Stimulated activated CD8-positive, alpha-beta memory T cell treated with anti-CD3 and anti-CD28 coated beads, Interleukin-15, amount 100 ng/mL, for 1 hour (primary cell): ENCODE results near the gene LIN28B.
"Not testable (repeated sequence)": the region's sequence is repeated elsewhere in the genome, so short reads cannot be mapped to it uniquely, and the experiment has no call there.

Experiments
- DNase-seq: peaks from one replicate; pipeline ENCODE4 v3.0.0-alpha.2; 2020; ENCODE audit warnings: low read depth

Gene LIN28B

DNA sequence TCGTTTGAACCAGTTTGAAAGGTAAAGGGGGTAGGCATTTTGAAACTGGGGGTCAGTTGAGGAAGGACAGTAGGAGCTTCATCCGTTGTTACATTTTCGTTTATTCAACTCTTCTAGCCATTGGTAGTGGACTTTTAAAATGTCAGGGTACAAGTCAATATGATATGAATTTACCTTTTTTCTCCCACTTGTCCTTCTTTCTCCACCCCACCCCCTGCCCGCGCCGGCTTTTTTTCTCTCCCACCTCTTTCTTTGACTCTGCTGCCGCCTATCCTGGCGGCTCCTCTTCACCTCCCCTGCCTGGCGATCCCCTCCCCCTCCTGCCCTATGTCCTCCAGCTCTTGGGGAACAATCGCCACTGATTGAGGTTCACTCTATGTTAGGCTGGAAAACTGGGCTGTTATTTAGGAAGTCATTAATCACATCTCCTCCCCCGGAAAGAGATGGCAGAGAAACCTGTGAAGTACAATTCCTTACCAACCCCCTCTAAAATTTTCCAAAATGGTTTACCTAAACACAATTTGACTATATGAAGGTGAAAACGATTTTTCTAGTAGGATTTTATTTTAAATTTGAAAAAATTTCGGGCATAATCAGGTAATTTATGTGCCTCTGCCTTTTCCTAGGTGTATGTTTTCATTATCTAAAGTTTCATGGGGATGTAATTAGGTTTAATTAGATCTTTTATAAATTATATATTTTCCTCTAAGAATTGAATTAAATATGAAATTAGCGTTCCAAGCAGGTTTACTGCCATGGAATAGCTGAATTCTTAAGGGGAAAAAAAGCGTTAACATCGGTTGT is 778 bp upstream of the LIN28B start:
- DNase-seq = no peak

DNA sequence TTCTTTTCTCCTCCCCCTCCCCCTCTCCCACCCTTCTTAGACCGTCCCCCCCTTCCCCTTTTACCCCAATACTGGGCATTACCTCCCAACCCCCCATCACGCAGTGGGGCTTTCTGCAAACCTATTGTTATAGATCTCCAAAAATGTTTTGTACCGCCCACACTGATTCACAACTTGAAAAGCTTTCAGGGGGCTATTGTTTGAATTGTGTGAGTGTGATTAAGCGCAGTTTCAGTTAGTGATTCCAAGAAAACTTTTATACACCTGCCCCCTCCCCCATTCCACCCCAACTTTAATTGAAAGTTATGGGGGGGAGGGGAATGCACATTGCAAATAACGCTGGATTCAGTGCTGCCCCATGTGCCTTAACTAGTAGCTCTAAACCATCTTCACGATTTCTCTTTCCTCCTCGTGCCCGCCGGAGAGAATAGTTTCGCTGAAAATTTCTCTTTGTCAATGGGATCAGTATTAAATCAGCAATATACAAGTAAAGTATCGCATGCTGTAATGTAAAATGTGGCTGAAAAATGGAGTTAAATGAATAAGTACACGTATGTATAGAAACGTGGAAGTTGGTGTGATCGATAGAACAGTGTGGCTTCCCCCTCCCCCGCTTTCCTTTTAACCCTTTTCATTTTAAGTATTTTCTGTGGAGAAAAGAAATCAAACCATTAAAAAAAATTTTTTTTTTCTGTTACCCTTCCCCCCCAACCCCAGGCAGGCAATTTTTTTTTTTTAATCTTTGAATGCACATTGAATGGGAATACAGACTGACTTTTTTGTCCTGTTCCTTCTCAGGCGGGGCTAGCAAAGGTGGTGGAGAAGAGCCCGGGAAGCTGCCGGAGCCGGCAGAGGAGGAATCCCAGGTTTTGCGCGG is 632 bp downstream of the LIN28B start:
- no peak for DNase-seq

DNA sequence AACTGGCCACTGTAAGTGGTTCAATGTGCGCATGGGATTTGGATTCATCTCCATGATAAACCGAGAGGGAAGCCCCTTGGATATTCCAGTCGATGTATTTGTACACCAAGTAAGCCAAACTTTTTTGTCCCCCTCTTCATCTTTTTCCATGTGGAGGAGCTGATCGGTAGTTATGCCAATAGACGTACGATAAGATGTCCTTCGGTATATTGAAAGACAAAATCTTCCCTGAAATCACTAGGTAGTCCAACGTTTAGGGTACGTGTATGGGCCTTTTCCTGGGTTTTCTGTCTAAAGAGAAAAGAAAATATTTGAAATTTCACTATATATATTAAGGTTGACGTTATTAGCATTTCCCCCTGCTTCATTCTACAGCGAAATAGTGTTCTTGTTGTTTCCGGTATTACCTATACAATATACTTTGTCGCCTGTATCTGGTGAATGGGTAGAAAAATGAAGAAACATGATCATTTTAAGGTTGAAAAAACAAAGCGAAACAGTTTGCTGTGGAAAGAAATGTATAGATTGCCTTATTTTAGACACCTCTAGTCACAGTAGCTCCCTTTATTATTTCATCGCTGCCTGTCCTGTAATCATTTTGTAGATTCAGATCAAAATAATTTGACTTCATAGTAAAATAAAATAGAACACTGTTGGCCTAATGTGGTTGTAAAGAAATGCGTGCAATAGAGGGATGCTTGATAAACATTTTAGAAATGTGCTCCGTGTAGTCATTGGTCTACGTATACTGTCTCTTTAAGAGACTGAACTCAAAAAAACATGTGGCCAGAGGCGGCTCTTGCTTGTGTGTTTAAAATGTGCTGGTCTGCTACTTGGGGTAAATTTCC is 1.5 kb downstream of the LIN28B start:
- no peak for DNase-seq

DNA sequence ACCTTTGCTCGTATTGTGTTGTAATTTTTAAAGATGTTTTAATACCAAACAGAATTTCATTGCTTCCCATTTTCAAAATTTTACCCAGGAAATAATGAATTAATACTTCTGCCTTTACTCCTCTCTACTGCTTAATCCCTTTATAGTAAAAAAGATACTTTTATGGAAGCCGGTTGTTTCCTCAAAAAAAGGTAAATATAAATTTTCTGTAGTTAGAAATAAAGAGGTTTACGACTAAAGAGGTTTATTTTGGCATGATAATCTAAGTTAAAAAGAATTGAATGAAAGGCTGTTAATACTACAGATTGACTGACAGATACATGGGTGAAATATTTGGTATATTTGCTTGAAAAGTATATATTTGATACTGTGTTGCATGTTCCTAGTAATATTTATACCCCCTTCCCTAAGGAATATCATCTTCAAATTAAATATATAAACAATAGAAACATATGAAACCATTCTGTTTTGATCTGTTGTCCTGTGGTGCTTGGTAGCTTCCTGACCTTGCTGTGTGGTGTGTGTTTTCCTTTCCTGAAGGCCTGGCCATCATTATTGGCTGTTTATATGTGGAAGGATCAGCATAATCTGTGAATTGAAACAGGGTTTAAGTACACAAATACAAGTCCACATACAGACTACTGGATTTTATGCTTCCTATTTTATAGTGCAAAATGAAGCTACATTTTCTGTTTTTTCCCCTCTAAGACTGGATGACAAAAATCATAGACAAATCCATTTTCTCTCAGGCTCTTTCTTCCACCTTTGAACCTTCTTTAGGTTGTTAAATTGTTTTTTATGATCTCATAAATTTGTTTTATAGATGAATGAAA is 2.3 kb downstream of the LIN28B start:
- DNase-seq = no peak

DNA sequence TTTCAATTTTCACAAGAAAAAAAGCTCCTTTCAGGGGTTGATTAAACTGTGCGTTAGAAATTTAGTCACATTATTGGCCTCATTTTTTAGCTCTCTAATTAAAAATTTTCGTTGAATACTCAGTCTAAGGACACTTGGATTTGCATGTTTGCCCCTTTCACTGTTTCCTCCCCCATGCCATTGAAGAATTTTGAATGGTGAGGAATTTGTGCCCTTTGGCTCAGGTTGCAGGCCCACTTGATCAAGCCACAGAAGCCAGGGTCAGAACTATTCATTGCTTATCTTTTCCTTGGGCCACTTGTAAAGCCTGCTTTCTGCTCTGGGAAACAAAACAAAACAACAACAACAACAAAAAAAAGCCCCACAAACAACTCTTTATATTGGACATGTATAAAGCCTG is 12.2 kb downstream of the LIN28B start:
- DNase-seq = no peak

DNA sequence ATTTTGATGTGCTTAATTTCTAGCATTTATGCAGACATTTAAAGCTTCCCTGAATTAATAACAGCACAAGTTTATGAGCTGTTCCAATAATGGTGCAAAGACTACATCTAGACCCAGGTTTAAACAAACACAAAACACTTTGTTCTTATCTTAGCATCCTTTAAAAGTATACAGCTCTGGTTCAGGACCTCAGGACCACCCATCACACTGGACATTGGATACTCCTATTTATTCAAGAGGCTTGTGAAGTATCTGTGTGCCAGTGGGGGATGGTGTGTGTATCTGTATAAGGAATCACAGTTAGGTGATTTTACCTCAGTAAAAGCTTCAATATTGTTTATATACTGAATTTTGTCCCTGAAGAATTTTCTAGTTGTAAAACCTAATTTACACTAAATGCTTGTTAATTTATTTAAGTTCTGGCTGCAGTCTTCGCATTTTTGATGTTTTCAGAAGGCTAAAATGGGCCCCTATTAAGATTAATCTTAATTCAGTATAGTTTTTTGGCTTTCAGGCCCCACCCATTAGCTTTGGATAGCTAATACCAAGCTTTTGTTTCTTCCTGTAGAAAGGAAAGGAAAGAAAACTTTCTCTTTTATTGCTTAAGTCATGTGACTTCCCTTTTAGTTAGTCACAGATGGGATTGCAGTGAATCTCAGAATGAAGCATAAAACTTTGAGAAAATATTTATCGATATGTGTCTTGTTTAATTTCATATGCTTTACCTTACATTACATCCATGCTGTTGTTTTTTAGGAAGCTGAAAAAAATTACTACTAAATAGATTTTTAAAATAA is 13.1 kb downstream of the LIN28B start:
- DNase-seq = no peak

DNA sequence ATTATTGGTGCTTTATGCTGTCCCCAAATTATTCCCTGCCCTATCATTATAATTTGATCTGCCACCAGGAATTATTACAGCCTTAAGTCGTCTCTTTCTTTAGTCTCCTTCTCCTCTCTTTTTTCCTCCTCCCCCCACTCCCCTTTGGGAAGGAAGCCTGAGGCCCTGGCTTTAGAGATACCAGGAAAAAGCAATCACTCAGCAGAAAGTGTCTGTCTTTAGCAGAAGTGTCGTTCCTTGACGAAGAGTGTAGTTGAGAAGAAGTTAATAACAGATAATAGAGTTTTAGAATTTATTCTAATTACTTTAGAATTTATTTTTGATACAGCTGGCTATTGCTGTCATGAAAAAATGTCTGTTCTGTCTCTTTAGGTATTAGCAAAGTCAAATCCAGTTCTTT is 16.5 kb downstream of the LIN28B start:
- DNase-seq = no peak

DNA sequence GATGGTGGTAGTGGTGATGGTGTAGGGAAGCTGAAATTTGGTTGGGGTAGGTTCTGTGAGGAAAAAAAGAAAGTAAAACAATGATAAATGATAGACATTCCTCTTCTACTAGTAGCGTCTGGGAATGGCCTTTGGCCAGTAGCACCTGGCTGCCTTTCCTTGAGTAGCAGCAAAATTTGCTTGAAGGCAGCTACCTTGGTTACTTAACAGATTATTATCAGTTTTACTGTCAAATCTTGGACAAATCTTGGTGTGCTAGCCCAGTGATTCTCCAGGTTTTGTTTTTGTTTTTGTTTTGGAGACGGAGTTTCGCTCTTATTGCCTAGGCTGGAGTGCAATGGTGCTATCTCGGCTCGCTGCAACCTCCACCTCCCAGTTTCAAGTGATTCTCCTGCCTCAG is 26.4 kb downstream of the LIN28B start:
- no peak for DNase-seq

DNA sequence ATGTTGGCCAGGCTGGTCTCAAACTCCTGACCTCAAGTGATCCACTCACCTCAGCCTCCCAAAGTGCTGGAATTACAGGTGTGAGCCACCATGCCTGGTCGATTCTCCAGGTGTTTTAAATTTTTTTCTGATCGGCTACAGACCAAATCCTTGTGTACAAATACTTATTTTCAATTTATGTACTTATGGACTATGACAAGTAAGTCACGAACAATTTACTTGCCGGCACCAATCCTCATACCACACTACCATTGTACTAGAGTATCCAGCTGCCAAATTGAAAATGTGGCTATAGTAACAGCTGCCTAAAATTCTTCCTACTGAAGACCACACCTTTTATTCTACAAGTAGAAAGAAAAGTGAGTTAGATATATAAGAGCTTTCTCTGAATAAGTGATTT is 26.9 kb downstream of the LIN28B start:
- DNase-seq = no peak

DNA sequence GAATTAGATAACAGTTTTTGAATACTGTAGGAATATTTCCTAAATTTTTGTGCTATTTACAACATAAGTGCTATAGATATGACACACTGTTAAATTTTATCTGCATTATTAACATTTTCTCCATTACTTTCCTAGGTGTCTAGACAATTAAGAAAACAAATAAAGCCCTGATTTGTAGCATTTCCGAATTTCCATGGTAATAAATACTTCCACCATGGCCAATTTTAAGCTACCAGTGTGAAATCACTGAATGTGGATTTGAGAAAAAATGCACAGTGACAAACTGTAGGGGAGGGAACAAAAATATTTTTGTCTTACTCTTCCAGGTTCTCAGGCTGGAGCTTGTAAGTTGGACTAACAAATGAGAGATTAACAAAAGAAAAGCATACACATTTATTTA is 27.9 kb downstream of the LIN28B start:
- no peak for DNase-seq

DNA sequence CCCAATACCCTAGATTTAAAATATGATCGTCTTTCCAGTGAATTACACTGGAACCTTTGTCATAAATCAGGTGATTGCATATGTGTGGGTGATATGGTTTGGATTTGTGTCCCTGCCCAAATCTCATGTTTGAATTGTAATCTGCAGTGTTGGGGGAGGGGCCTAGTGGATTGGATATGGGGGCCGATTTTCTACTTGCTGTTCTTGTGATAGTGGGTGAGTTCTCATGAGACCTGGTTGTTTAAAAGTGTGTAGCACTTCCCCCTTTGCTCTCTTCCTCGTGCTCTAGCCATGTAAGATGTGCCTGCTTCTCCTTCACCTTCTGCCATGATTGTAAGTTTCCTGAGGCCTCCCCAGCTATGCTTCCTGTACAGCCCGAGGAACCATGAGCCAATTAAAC is 29.0 kb downstream of the LIN28B start:
- not testable (repeated sequence) for DNase-seq

DNA sequence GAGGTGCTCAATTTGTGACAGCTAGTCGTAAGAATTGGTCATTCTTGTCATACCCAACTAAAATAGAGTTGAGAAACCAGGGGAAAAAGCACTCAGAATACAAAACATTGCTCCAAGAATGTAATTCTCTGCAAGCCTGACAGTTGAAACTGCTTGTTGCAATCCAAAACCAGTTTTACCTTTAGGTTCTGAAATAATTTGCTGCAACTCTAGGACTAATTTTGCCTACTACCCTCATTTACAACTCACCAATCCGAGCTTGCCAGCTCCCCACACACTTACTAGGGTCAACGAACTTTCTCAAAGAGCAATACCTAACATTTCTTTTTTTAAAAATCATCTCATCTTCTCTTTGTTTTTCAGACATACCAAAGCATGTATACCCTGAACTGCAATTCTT is 29.7 kb downstream of the LIN28B start:
- DNase-seq = no peak

DNA sequence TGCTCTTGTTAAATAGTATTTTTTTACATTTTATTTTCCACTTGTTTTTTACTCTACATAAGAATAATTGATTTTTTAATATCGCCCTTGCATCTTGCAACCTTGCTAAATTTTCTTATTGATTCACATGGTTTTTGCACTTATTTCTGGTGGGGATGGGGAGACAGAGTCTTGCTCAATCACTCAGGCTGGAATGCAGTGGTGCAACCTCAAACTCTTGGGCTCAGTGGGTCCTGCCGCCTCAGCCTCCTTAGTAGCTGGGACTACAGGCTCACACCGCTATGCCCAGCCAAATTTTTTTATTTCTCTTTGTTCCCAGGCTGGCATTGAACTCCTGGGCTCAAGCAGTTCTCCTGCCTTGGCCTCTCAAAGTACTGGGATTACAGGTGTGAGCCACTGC is 30.3 kb downstream of the LIN28B start:
- DNase-seq = no peak

DNA sequence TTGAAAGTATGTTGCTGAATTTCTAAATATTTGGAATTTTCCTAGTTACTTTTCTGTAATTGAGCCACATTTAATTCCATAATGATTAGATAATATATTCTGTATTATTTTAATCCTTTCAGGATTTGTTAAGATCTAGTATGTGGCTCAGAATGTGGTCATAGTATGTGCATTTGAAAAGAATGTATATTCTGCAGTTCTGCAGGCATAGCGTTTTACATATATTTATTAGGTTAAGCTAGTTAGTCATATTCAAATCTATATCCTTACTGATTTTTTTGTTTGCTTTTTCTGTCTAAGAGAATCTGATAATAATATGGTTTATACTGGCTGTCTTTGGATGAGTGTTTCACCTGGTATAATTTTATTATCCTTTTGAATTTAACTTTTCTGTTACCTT is 33.2 kb downstream of the LIN28B start:
- no peak for DNase-seq

DNA sequence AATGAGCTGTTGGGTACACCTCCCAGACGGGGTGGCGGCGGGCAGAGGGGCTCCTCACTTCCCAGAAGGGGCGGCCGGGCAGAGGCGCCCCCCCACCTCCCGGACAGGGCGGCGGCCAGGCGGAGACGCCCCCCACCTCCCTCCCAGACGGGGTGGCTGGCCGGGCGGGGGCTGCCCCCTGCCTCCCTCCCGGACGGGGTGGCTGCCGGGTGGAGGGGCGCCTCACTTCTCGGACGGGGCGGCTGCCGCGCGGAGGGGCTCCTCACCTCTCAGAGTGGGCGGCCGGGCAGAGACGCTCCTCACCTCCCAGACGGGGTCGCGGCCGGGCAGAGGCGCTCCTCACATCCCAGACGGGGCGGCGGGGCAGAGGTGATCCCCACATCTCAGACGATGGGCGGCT is 34.2 kb downstream of the LIN28B start:
- not testable (repeated sequence) for DNase-seq

DNA sequence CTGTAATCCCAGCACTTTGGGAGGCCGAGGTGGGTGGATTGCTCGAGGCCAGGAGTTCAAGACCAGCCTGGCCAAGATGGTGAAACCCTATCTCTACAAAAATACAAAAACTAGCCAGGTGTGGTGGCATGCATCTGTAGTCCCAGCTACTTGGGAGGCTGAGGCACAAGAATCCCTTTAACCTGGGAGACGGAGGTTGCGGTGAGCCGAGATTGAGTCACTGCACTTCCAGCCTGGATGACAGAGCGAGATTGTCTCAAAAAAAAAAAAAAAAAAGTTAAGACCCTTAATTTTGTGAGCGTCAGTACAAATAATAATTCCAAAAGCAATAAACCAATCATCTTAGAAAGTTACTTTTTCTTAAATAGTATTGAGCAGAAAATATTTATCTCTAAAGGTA is 36.7 kb downstream of the LIN28B start:
- not testable (repeated sequence) for DNase-seq

DNA sequence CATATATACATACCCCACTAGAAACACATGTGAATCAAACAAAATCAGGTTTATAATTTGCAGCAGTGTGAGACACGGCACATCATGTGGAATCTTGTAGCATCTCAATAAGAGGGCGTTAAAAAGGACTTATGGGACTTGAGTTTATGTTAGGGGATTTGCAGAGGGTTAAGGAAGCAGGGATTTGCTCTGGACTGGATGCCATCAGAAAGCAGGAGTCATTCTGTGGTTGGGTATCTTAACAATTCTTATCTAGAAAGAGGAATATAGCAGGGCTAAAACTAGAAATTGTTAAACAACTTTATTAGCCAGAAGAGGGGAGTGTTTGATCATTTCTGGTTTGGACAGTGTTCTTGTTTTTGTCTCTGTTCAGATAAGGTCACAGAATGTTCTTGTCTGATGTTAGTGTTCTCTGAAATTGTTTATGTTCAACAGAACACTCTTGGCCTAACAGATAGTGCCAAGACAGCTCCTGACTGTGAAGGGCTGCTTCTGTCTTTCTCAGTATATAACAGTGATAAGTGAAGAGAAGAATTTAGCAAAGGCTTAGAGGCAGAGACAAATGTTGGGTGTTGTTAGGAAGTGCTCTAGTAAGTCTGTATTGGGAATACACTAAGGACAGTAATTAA is 39.2 kb downstream of the LIN28B start:
- no peak for DNase-seq

DNA sequence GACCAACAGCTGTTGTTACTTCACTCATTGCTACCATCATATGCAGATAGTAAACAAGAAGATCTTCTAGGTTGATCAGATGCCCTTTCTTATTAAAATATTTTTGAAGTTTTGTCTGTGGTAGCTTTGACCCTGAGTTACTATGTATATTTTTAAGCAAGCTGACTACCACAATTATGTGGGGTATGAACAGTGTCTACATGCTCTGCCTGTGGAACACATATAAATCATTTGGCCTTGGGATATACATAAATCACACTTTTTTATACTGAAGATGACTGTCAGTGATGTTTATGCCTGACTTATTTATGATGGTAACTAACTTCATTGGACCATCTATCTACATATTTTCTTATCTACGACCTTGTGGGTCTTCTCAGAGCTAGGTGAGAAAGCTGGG is 44.2 kb downstream of the LIN28B start:
- DNase-seq = no peak

DNA sequence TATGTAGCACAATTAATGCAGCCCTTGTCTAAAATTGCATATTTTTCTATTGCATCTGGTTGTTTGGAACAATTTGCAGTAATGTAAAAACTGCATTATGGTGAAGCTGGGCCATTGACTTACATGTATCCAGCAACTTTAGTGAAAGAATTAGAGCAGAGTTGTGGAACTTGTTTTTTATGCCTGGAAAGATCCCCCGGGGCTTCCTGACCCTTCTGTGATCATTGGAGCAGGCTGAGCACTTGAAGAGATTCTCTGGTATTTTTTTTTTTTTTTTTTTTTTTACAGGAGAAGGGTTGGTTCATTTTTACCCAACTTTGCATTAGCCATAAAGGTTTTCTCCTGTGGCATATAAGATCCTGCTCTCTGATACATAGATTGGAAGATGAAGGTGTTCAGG is 45.0 kb downstream of the LIN28B start:
- no peak for DNase-seq

DNA sequence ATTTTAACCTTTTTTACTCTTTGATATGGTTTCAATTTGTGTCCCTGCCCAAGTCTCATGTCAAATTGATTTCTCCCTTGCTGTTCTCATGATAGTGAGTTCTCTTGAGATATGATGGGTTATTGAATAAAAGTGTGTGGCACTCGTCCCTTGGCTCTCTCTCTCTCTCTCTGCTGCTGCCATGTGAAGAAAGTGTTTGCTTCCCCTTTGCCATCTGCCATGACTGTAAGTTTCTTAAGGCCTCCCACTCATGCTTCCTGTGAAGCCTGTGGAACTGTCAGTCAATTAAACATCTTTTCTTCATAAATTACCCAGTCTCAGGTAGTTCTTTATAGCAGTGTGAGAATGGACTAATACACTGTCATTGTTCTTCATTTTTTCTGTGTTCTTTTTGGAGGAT is 48.5 kb downstream of the LIN28B start:
- no peak for DNase-seq
